Activated CD4-positive, alpha-beta T cell treated with anti-CD3 and anti-CD28 coated beads, Interleukin-2, amount 50 U/mL, for 16 hours (primary cell): ENCODE results near the gene HBEGF.
A peak's percentile ranks its signal among the peaks of the same experiment; 100 is the strongest.

Experiments
- DNase-seq: peaks from one replicate; pipeline ENCODE4 v3.0.0-alpha.2; 2020

The HBEGF gene, protein sequence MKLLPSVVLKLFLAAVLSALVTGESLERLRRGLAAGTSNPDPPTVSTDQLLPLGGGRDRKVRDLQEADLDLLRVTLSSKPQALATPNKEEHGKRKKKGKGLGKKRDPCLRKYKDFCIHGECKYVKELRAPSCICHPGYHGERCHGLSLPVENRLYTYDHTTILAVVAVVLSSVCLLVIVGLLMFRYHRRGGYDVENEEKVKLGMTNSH

DNA sequence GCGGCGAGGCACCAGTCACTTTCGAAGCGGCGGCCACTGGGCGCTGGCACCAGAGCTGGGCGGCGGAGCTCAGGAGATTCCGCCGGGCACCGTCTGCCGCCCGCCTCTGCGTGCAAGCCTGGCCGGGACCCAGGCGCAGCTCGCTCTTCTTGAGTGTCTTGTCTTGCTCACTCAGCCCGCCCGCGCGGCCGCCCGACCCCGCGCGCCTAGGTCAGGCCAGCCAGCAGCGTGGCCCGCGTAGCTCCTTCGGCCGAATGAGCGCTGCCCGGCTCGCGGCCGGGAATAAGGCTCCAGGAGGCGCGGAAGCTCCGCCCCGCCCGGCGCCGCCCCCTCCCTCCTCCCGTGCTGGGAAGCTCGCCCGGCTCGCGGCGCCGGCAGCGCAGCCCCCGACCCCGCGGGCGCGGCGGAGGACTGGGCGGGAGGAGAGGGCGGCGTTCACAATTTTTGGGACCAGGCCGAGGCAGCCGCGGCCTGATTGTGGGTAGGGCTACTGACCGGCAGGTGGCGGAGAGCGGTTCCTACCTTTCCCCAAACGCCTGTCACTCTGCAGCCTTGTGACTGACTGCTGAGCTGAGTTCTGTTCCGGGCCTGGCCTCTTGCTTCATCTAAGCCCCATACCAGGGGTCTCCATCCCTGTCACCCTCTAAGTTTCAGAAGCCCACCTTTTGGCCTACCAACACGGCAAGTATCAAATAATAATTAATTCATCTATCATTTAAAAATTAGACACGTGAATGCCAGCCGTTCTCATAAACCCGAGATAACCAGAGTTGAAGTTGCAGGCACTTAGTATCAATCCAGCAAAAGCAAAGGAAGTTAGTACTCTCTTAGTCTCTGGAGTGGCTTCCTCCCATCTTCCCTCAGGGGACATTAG is at the start of gene HBEGF:
Gene HBEGF, minus strand, starts transcription at position 256 of the 874 bp plus-strand sequence. CDS start 275 bp downstream, outside the sequence.
- DNase-seq, result peak; percentile 60

DNA sequence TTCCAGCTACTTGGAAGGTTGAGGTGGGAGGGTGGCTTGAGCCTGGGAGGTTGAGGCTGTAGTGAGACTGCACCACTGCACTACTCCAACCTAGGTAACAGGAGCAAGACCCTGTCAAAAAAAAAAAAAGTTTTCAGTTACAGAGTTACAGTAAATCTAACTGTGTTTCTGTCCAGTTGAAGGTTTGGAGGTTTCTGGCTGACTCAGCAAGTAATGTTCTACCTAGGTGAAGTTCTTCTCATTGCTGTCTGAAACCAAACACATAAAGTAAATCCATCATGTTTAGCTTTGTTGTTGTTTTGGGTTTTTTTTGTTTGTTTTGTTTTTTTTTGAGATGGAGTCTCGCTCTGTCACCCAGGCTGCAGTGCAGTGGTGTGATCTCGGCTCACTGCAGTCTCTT is 47.3 kb upstream of the HBEGF start:
- peak; percentile 37 for DNase-seq

DNA sequence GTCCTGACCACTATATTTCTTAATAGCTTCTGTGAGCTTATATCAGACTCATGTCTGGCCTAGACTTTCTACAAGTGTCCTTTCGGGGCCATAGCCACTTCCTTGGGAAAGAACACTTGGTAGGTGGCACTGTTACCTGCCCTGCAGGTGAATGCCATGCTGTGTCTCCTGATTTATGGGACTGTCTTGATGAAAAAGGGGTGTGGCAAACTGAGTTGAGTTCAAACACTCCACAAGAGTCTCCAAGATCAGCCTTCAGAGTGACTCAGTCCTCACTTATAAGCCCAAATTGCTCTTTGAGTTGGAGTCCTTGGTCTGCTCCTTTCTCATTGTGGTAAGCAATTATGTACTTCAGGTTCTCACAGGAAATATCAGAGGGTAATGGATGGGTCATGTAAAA is 45.3 kb upstream of the HBEGF start:
- no peak for DNase-seq

DNA sequence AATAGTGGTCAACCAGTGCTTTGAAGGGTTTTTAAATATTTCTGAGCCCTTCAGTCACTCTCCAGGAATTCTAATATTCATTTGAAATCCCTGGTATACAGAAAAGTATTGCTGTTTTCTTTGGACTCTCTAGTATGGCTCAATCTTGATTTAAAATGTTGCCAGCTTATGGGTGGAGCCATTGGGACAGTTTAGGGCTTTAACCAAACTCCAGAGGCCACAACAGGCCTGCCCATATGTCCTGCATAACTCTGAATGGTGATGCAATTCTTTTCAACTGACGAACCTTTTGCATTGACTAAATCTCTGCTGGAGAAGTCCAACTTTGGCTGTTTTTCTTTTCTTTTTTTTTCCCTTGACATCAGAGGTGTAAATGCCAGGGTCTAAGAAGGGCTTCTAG is 44.9 kb upstream of the HBEGF start:
- DNase-seq, result no peak

DNA sequence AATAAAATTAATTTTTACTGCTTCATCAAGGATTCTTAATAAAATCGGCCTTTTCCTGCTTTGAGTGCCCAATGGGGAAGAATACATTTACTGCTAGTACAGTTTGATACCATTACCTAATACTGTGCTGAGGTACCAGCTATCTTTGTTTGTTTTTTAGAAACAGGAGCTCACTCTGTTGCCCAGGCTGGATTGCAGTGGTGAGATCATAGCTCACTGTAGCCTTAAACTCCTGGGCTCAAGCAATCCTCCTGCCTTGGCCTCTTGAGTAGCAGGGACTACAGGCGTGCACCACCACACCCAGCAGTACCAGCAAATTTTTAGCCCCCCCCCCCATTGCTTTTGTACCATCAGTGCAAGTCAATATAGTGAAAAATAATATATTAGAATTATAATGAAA is 41.6 kb upstream of the HBEGF start:
- no peak for DNase-seq

DNA sequence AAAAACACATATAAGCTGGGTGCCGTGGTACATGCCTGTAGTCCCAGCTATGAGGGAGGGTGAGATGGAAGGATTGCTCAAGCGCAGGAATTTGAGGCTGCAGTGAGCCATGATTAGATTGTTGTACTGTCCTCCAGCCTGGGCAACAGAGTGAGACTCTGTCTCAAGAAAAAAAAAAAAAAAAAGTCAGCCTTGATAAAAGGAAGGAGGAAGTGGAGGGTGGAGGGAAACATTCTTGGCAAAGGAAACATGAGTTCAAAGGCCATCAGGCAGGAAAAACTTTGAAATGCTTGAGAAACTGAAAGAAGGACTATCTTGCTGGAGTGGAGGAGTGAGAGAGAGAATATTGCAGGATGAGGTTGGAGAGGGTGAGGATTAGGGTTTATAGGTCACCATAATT is 36.9 kb upstream of the HBEGF start:
- no peak for DNase-seq

DNA sequence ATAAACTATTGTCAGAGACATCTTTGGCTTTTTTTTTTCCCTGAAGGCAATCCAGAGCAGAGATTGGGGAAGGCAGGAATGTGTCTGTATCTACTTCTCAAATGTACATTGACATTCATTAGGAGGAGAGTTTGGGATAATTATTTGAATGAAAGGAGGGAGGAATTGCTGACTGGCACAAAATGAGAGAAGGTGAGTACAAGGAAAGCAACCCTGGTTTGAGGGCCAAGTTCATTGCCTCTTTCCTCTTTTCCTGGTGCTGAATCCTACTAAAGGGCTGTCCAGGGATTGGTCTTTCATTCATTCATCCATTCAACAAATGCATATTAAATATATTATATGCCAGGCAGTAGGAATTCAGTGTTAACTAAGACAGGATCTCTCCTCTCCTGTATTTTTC is 36.5 kb upstream of the HBEGF start:
- DNase-seq, result no peak

DNA sequence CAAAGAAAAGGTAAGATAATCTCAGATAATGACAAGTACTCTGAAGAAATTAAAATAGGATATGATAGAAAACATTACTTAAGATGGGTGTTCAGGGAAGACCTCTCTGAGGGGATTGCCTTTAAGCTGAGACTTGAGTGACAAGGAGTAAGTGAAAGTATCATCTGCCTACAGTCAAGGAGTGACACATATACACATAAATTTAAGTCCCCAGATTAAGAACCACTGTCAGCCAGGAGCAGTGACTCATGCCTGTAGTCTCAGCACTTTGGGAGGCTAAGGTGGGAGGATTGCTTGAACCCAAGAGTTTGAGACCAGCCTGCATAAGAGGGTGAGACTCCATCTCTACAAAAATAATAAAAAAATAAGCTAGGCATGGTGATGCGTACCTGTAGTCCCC is 35.6 kb upstream of the HBEGF start:
- DNase-seq, result no peak

DNA sequence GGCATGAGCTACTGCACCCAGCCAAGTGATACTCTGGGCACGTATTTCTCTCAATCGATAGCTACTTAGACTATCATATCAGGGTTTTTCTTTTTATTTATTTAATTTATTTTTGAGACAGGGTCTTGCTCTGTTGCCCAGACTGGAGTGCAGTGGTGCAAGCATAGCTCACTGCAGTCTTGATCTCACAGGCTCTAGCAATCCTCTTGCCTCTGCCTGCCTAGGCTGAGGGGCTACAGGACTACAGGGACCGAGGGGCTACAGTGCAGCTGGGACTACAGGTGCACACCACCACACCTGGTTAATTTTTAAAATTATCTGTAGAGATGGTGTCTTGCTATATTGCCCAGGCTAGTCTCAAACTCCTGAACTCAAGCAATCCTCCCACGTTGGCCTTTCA is 34.9 kb upstream of the HBEGF start:
- DNase-seq, result no peak

DNA sequence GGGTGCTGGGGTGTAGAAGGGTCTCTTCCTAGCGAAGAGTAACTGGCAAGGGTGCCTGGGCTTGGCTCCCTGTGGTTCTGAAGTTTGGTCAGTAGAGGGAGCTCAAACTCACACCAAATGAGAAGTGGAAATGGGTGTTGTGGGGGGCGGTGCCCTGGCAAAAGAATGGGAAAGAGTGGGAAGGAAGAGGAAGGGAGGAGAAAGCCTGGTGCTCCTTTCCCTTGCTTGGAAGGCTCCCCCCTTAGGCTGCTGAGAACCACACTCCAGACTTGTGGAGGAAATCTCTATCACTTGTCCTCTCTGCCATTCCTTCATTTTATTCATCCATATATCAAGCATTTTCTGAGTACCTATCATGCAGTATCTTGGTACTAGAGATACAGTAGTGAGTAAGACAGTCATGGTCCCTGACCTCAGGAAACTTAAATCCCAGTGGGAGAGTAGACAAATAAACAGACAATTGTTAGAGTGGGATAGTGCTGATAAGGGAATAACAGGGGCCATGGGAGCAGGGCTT is 26.6 kb upstream of the HBEGF start:
- DNase-seq, result peak; percentile 54

DNA sequence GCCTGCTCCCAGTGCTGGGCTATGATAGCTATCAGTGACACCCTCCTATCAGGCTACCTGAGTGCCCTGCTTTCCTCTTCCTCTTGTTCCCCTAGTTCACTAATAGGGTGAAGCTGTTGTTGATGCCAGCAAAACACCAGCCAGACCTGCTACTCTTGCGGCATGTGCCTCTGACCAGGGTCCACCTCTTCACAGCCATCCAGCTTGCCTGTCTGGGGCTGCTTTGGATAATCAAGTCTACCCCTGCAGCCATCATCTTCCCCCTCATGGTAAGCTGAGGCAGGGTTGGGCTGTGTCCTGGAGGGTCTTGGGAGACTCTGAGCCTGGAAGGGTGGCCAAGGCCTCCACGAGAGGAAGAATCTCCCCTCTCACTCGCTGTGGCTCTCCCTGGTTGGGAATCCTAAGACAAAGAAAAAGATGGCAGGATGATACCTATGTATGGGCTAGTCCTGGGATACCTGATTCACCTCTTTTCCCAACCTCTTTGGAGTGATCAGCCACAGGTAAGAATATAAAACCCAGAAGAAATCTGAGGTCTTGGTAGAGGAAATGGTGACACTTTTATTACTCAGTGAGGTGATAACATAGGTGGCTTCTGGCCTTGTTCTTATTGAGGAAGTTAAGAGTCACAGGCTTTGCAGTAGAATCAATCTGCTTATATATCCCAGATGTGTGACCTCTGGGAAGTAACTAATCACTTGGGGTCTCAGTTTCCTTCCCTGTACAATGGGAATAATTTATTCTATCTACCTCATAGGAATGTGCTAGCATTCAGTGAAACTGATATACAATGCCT is 25.2 kb upstream of the HBEGF start:
- DNase-seq, result no peak

DNA sequence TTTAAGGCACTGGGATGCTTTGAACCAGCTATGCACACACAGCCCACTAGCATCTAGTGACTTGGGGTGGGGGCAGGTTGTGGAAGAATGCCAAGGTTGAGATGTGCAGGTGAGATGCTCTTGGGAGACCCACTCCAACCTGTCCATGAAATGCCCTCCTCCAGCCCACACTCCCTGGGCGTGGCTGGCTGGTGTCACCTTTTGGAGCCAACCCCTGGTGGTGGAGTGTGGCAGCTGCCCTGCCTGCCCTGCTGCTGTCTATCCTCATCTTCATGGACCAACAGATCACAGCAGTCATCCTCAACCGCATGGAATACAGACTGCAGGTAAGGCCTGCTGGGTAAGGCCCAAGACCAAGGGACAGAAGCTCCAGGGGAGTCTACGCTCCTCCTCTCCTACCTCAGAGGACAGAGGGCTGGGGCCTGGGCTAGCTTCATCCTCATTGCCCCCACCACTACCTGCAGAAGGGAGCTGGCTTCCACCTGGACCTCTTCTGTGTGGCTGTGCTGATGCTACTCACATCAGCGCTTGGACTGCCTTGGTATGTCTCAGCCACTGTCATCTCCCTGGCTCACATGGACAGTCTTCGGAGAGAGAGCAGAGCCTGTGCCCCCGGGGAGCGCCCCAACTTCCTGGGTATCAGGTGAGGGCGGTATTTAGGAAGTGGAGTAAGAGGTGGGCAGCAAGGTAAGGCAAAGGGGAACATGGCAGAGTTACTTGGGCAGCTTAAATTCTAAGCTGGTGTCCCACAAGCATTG is 21.0 kb upstream of the HBEGF start:
- no peak for DNase-seq

DNA sequence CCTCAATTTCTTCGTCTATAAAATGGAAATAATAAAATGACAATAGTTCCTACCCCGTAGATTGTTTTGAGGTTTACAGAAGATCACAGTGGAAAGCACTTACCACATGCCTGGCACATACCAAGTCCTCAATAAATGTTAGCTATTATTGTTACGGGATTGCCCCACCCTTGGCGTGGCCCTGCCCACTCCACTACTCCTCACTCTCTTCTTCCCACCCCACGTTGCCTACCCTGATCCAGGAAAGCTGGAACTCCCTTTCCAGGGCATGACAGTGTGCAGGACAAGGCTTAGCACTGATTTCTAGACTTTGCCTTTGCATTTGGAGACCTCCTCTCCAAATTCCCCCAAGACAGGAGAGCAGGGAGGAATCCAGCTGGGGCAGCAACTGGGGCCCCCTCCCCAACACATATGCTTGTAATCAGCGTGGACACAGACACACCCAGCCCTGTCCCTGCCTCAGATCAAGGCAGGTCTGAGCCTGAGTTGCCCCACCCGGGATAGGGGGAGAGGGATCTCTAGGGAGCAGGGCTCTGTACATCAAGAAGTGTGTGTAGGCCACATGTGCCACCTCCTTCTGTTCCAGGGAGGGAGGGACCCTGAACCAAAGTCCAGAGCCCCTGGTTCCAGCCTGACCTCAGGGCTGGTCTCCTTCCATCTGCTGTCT is 20.3 kb upstream of the HBEGF start:
- no peak for DNase-seq

DNA sequence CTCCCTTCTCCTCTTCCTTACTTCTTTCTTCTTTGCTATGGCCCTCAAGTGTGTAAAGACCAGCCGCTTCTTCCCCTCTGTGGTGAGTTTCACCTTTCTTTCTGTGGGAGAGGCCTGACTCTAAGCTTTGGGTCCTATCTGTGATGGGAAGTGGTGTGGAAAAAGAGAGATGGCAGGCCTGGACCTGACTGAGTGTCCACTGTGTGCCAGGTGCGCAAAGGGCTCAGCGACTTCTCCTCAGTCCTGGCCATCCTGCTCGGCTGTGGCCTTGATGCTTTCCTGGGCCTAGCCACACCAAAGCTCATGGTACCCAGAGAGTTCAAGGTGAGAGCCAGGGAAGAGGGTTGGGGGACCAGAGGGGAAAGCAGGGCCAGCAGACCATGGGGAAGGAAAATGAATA is 19.5 kb upstream of the HBEGF start:
- no peak for DNase-seq

DNA sequence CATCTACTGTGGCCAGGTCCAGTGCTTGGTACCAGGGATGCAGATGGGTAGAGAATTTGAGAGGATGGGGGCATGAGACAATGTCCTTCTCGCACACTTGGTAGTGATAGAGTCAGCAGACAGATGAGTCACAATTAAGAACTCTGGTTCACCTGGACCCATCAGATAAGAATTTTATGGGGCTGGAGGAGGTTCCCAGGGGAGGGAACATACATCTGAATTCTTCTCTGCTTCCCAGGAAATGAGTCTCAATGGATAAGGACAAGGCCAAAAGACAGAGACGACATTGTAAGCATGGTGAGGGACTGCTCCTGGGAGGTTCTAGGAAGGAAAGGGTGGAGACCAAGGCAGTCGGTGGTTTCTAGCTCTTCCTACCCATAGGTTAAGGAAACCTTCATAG is 18.9 kb upstream of the HBEGF start:
- no peak for DNase-seq

DNA sequence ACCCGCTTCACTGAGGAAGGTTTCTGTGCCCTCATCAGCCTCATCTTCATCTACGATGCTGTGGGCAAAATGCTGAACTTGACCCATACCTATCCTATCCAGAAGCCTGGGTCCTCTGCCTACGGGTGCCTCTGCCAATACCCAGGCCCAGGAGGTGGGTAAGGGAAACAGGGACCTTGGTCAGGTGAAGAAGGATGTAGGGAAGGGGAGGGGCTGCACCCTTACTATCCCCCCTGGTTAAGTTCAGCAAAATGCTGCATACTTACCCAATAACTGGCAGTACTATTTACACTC is 18.0 kb upstream of the HBEGF start:
- no peak for DNase-seq

DNA sequence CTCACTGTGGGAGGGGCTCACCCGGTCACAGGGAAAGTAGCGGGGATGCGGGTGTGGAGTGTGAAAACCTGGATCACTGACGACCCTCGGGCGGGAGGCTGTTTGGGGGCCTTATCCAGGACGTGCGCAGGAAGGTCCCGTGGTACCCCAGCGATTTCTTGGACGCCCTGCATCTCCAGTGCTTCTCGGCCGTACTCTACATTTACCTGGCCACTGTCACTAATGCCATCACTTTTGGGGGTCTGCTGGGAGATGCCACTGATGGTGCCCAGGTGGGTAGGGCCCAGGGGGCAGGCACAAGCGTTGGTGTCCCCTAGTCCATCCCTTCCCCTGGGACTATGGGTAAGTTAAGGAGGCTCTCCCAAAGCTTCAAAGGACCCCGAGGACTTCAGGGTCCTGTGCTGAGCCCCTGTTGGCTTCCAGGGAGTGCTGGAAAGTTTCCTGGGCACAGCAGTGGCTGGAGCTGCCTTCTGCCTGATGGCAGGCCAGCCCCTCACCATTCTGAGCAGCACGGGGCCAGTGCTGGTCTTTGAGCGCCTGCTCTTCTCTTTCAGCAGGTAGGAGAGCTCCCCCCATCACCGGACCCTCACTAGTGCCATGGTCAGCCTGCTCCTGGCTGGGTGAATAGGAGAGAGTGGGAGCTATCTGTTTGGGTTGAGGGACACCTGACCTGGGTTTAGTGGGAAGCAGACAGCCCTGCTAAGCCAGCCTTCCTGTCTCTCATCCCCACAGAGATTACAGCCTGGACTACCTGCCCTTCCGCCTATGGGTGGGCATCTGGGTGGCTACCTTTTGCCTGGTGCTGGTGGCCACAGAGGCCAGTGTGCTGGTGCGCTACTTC is 17.4 kb upstream of the HBEGF start:
- DNase-seq, result no peak

DNA sequence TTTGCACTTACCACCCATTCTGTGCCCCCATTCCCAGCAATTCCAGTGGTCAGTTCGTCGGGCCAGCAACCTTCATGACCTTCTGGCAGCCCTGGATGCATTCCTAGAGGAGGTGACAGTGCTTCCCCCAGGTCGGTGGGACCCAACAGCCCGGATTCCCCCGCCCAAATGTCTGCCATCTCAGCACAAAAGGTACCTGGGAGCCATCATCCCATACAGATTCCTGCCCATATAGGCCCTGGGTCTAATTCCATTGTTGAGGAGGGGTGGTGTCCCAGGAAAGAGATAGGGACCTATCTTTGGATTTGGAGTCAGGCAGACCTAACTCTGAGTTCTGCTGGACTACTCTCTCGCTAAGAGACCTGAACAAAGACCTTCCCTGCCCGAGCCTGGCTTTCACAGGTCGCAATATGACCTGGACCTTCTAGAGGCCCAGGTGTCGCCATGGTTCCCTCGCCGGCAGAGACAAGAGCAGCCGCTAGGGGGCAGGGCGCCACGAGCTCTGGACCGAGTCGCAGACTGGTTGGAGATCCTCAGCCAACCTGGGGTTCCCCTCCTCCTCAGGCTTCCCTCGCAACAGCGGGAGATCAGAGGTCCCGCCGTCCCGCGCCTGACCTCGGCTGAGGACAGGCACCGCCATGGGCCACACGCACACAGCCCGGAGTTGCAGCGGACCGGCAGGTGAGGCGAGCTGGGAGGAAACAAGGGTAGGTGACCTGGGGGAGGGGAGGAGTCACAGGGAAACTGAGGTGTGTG is 16.6 kb upstream of the HBEGF start:
- DNase-seq, result peak; percentile 86

DNA sequence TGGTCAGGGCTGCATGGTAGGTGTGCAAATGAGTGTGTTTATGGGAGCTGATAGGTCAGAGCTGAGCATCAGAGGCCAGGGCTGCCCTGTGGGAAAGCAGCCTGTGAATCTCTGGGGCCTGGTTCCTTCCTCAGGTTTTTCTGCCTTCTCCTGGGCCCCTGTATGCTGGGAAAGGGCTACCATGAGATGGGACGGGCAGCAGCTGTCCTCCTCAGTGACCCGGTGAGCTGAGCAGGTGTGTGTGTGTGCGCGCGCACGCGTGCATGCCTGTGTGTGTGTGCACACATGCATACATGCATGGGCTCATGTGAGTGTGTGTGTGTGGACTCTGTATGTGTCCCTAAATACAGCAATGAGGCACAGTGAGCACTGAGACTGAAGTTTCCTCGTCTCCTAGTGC is 15.9 kb upstream of the HBEGF start:
- DNase-seq, result no peak

DNA sequence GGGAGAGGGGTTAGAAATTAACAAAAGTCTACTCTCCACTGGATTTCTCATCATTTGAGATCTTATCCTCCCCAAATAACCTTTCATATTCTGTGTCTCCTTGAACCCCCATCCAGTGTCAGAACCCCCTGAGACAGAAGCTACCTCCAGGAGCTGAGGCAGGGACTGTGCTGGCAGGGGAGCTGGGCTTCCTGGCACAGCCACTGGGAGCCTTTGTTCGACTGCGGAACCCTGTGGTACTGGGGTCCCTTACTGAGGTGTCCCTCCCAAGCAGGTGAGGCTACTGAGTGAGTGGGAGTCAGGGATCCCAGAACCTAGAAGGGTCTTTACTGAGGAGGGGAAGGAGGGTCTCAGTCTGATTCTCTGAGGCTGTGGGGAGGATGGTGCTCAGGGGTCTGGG is 15.5 kb upstream of the HBEGF start:
- DNase-seq, result no peak
